Neural progenitor cell (in vitro differentiated cells): Measurements from ENCODE around the gene LMAN1.

Source experiments
- CTCF ChIP-seq: fragments of 200-600 bp; sonication (generic); IDR thresholded peaks from 2 replicates; pipeline ENCODE4 v1.5.1; 2017; ENCODE audit warnings: antibody characterized with exemption, mild to moderate bottlenecking
- EZH2 ChIP-seq: fragments of 200-600 bp; sonication (generic); IDR thresholded peaks from 2 replicates; pipeline ENCODE4 v1.6.1; 2017; ENCODE audit warnings: antibody characterized with exemption, mild to moderate bottlenecking, moderate library complexity

- TF ChIP-seq CTCF (peak; percentile 88), EZH2 (peak; percentile 62)
Measured at GRCh38 chr18:59308248-59308937, 50.7 kb downstream of the LMAN1 start.
